ENCODE results near the gene ANKRD55. TPM values are rescaled to one million over a fixed set of nuclear protein-coding genes. Genes with fewer than 3 reads are reported as not detected.

Gene ANKRD55
- total and polyA plus RNA-seq, 9 donors: 0.05 to 0.25 (median 0.23) TPM; not detected in 6

GRCh38 chr5:56161927-56162326 lies 71.2 kb downstream of the ANKRD55 start:
- 52 to 63% (median 63%) methylated on average over 1 of the region's 1 CpG for WGBS, 3 donors
- H3K9me3 ChIP-seq: no peaks in the 10 kb centered on the region
- H3K36me3 ChIP-seq: no peaks in the 10 kb centered on the region
- no peaks in the 10 kb centered on the region for H3K27me3 ChIP-seq
- no peak overlapping the region for H3K4me3 ChIP-seq
- peaks cover 6% of the 10 kb centered on the region for H3K4me1 ChIP-seq (ENCODE audit: insufficient read depth)
- H3K27ac ChIP-seq: no peak overlapping the region
- intact Hi-C loops (cut with DNase I): no loop called here
- no peak for TF ChIP-seq POLR2A (IDR thresholded peaks at IDR 0.05)
- no peak for TF ChIP-seq EP300 (IDR thresholded peaks at IDR 0.05)
- TF ChIP-seq CTCF (IDR thresholded peaks at IDR 0.05): no peak
- DNase-seq: no peak

GRCh38 chr5:56161439-56161823 lies 71.7 kb downstream of the ANKRD55 start:
- DNase-seq: no peak
- Histone ChIP-seq H3K27ac (no peak overlapping the region), H3K27me3 (no peaks in the 10 kb centered on the region), H3K9me3 (no peaks in the 10 kb centered on the region), H3K4me1 (ENCODE audit: insufficient read depth) (peaks cover 6% of the 10 kb centered on the region), H3K4me3 (no peak overlapping the region), H3K36me3 (no peaks in the 10 kb centered on the region)
- 87 to 91% (median 88%) methylated on average over 3 of the region's 3 CpGs for WGBS, 3 donors
- intact Hi-C loops (cut with DNase I): no loop called here
- TF ChIP-seq CTCF (IDR thresholded peaks at IDR 0.05) (no peak), POLR2A (IDR thresholded peaks at IDR 0.05) (no peak), EP300 (IDR thresholded peaks at IDR 0.05) (no peak)

GRCh38 chr5:56160723-56161438 lies 72.2 kb downstream of the ANKRD55 start:
- TF ChIP-seq EP300 (IDR thresholded peaks at IDR 0.05) (no peak), CTCF (IDR thresholded peaks at IDR 0.05) (no peak), POLR2A (IDR thresholded peaks at IDR 0.05) (no peak)
- no peaks in the 10 kb centered on the region for H3K36me3 ChIP-seq
- no peak overlapping the region for H3K4me3 ChIP-seq
- no peak overlapping the region for H3K27ac ChIP-seq
- no peak for DNase-seq
- intact Hi-C loops (cut with DNase I): no loop called here
- no peaks in the 10 kb centered on the region for H3K27me3 ChIP-seq
- H3K9me3 ChIP-seq: no peaks in the 10 kb centered on the region
- WGBS, 3 donors: 85 to 89% (median 89%) methylated on average over 4 of the region's 4 CpGs
- H3K4me1 ChIP-seq (ENCODE audit: insufficient read depth): peaks cover 6% of the 10 kb centered on the region

- no peaks in the 10 kb centered on the region for H3K36me3 ChIP-seq
- DNase-seq: no peak
- H3K4me3 ChIP-seq: no peak overlapping the region
- no peaks in the 10 kb centered on the region for H3K27me3 ChIP-seq
- TF ChIP-seq POLR2A (IDR thresholded peaks at IDR 0.05) (no peak), CTCF (IDR thresholded peaks at IDR 0.05) (no peak), EP300 (IDR thresholded peaks at IDR 0.05) (no peak)
- H3K9me3 ChIP-seq: no peaks in the 10 kb centered on the region
- WGBS, 3 donors: 79 to 89% (median 86%) methylated on average over 7 of the region's 7 CpGs
- no peak overlapping the region for H3K27ac ChIP-seq
- peaks cover 10% of the 10 kb centered on the region for H3K4me1 ChIP-seq (ENCODE audit: insufficient read depth)
- intact Hi-C loops (cut with DNase I): no loop called here
Observed at GRCh38 chr5:56159521-56159947, 73.6 kb downstream of the ANKRD55 start.
